CD14-positive monocyte (primary cell): ENCODE data around the gene PKNOX2. TPM values are rescaled to one million over a fixed set of nuclear protein-coding genes. Genes with fewer than 3 reads are reported as not detected.

Experiments
- DNase-seq, 3 donors: peaks; one replicate each; pipeline ENCODE4 v3.0.0-alpha.2; 2011 to 2022
- H2AFZ ChIP-seq: 2 replicates; pipeline ENCODE4 v1.6.0; 2012; ENCODE audit warnings: mild to moderate bottlenecking, low read depth, low read length, inconsistent platforms; ENCODE audit not compliant: insufficient read depth, poor library complexity, severe bottlenecking
- H3K27ac ChIP-seq, 2 donors: 1 replicate in 1 of 2; 2 replicates in 1 of 2; pipeline ENCODE4 v1.5.1; 2012 to 2013; ENCODE audit warnings: low read length in 2 of 2, control low read depth in 1 of 2, inconsistent platforms in 1 of 2, low read depth in 1 of 2, mild to moderate bottlenecking in 1 of 2
- H3K27me3 ChIP-seq, 2 donors: one replicate each; pipeline versions ENCODE4 v1.6.0 to v1.6.1; 2011 to 2013; ENCODE audit warnings: low read length in 2 of 2; ENCODE audit not compliant: control insufficient read depth in 2 of 2, insufficient read depth in 2 of 2
- H3K36me3 ChIP-seq, 2 donors: replicated peaks in 1 of 2; 1 replicate in 1 of 2; 2 replicates in 1 of 2; pipeline versions ENCODE4 v1.5.1 to v1.6.1; 2012 to 2013; ENCODE audit warnings: low read length in 2 of 2, control low read depth in 1 of 2, inconsistent platforms in 1 of 2, mild to moderate bottlenecking in 1 of 2; ENCODE audit not compliant: insufficient read depth in 2 of 2, control insufficient read depth in 1 of 2
- H3K4me1 ChIP-seq, 2 donors: 1 replicate in 1 of 2; 2 replicates in 1 of 2; pipeline versions ENCODE4 v1.5.1 to v1.6.1; 2012 to 2013; ENCODE audit warnings: low read length in 2 of 2, control low read depth in 1 of 2, inconsistent platforms in 1 of 2, mild to moderate bottlenecking in 1 of 2, moderate library complexity in 1 of 2; ENCODE audit not compliant: insufficient read depth in 2 of 2, control insufficient read depth in 1 of 2
- H3K4me2 ChIP-seq: replicated peaks from 2 replicates; pipeline ENCODE3; 2012; ENCODE audit warnings: low read length, moderate library complexity, mild to moderate bottlenecking; ENCODE audit not compliant: poor library complexity, severe bottlenecking; ENCODE audit errors: extremely low read depth
- H3K4me3 ChIP-seq, 3 experiments: fragments of 200-600 bp in 1 of 3; sonication (generic) in 1 of 3; replicated peaks in 1 of 3; 1 replicate in 2 of 3; 2 replicates in 1 of 3; pipeline ENCODE4 v1.5.1; 2011 to 2013; ENCODE audit warnings: low read length in 3 of 3, mild to moderate bottlenecking in 3 of 3, control low read depth in 2 of 3, low read depth in 2 of 3, inconsistent platforms in 1 of 3, moderate library complexity in 1 of 3
- H3K79me2 ChIP-seq: 2 replicates; pipeline ENCODE4 v1.6.0; 2012; ENCODE audit warnings: mild to moderate bottlenecking, control low read depth, inconsistent platforms, low read length, moderate library complexity; ENCODE audit not compliant: insufficient read depth
- H3K9ac ChIP-seq: 2 replicates; pipeline ENCODE4 v1.6.0; 2017; ENCODE audit warnings: low read length, mild to moderate bottlenecking; ENCODE audit not compliant: insufficient read depth, poor library complexity, severe bottlenecking
- H3K9me3 ChIP-seq, 2 donors: replicated peaks in 1 of 2; 1 replicate in 1 of 2; 2 replicates in 1 of 2; pipeline versions ENCODE4 v1.5.1 to v1.6.1; 2012 to 2013; ENCODE audit warnings: low read length in 2 of 2, control low read depth in 1 of 2; ENCODE audit not compliant: control insufficient read depth in 1 of 2, insufficient read depth in 1 of 2
- H4K20me1 ChIP-seq: 2 replicates; pipeline ENCODE4 v1.6.0; 2012; ENCODE audit warnings: mild to moderate bottlenecking, low read length, control low read depth, moderate library complexity; ENCODE audit not compliant: insufficient read depth
- H3K27ac Mint-ChIP-seq, 7 donors: one replicate each; pipeline ENCODE4 v1.8.0; 2020; ENCODE audit warnings: mild to moderate bottlenecking in 7 of 7, mixed read lengths in 7 of 7, moderate library complexity in 6 of 7, inconsistent platforms in 2 of 7
- H3K27me3 Mint-ChIP-seq, 3 donors: one replicate each; pipeline ENCODE4 v1.8.0; 2021 to 2022; ENCODE audit warnings: low read depth in 3 of 3, mild to moderate bottlenecking in 3 of 3, mixed read lengths in 3 of 3, moderate library complexity in 3 of 3, inconsistent platforms in 1 of 3
- H3K36me3 Mint-ChIP-seq, 2 donors: one replicate each; pipeline ENCODE4 v1.8.0; 2020; ENCODE audit warnings: mixed read lengths in 2 of 2, inconsistent platforms in 1 of 2, mild to moderate bottlenecking in 1 of 2
- H3K4me1 Mint-ChIP-seq: one replicate; pipeline ENCODE4 v1.8.0; 2020; ENCODE audit warnings: mild to moderate bottlenecking, mixed read lengths
- H3K4me3 Mint-ChIP-seq, 2 donors: one replicate each; pipeline ENCODE4 v1.8.0; 2020; ENCODE audit warnings: mild to moderate bottlenecking in 2 of 2, mixed read lengths in 2 of 2, moderate library complexity in 1 of 2
- H3K9me3 Mint-ChIP-seq, 7 donors: one replicate each; pipeline ENCODE4 v1.8.0; 2020 to 2022; ENCODE audit warnings: mixed read lengths in 7 of 7, mild to moderate bottlenecking in 6 of 7, moderate library complexity in 6 of 7, inconsistent platforms in 2 of 7
- WGBS: methylation state at CpG from one replicate; pipeline ENCODE4 v1.1.5; 2013; ENCODE audit warnings: missing lambda C conversion rate; ENCODE audit not compliant: insufficient coverage; 5-methylcytosine and 5-hydroxymethylcytosine counted together
- intact Hi-C, 2 donors: fragments of 100-400 bp; cut with micrococcal nuclease; formaldehyde crosslinking; loops; one replicate each; pipeline versions ENCODE4 v1.15.0 to v1.15.1; 2023
- polyA plus RNA-seq, 3 donors: library from polyadenylated mRNA; depleted of rRNA in 1 of 3; unstranded in 2 of 3; stranded (reverse) in 1 of 3; fragments of 300-500 nt in 2 of 3; fragments of >200 nt in 1 of 3; fragmentation: Illumina TruSeq in 2 of 3; gene quantifications; 1 replicate in 2 of 3; 2 replicates in 1 of 3; pipeline ENCODE4 v1.2.3, GENCODE V29; 2012 to 2021
- TF ChIP-seq, protein P1 (sequence below): fragments of 200-600 bp; IDR thresholded peaks from one replicate; pipeline ENCODE4 v1.8.0; 2022; ENCODE audit warnings: antibody characterized with exemption, mild to moderate bottlenecking

Gene PKNOX2
- polyA plus RNA-seq, 3 donors = not detected

DNA sequence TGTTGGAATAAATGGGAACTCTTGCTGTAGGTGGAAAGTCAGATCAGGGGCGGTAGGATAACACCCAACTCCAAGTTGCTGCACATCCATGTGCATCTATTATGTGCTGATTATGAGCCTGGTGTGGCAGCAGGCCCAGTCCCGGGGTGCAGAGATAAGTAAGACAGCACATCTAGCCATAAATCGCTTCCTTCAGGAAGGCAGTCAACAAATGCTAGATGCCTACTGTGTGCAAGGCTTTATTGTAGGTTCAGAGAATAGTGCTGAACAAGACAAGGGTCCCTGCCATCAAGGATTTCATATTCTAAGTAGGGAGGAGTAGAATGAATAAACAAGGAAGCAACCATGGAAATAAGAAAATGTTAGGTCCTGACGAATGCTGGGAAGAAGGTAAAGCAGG, 110.2 kb downstream of the PKNOX2 start:
- H3K4me1 Mint-ChIP-seq = no peaks in the 10 kb centered on the region
- no peak overlapping the region for H3K27ac Mint-ChIP-seq
- Histone ChIP-seq H2AFZ (no peak overlapping the region), H3K27ac (no peak overlapping the region), H4K20me1 (no peaks in the 10 kb centered on the region), H3K27me3 (no peaks in the 10 kb centered on the region), H3K36me3 (no peaks in the 10 kb centered on the region), H3K4me3 (no peak overlapping the region), H3K79me2 (no peaks in the 10 kb centered on the region), H3K9me3 (no peaks in the 10 kb centered on the region), H3K4me2 (no peak overlapping the region), H3K4me1 (no peaks in the 10 kb centered on the region), H3K9ac (no peak overlapping the region)
- peaks cover 0 to 5% (median 0%) of the 10 kb centered on the region in 3 donors for H3K27me3 Mint-ChIP-seq
- TF ChIP-seq, protein P1, sequence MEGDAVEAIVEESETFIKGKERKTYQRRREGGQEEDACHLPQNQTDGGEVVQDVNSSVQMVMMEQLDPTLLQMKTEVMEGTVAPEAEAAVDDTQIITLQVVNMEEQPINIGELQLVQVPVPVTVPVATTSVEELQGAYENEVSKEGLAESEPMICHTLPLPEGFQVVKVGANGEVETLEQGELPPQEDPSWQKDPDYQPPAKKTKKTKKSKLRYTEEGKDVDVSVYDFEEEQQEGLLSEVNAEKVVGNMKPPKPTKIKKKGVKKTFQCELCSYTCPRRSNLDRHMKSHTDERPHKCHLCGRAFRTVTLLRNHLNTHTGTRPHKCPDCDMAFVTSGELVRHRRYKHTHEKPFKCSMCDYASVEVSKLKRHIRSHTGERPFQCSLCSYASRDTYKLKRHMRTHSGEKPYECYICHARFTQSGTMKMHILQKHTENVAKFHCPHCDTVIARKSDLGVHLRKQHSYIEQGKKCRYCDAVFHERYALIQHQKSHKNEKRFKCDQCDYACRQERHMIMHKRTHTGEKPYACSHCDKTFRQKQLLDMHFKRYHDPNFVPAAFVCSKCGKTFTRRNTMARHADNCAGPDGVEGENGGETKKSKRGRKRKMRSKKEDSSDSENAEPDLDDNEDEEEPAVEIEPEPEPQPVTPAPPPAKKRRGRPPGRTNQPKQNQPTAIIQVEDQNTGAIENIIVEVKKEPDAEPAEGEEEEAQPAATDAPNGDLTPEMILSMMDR = no peak
- no peaks in the 10 kb centered on the region for H3K36me3 Mint-ChIP-seq
- H3K4me3 Mint-ChIP-seq = no peak overlapping the region
- intact Hi-C loops = no loop called here
- 98% methylated on average over 3 of the region's 4 CpGs for WGBS
- no peak for DNase-seq
- no peaks in the 10 kb centered on the region for H3K9me3 Mint-ChIP-seq

DNA sequence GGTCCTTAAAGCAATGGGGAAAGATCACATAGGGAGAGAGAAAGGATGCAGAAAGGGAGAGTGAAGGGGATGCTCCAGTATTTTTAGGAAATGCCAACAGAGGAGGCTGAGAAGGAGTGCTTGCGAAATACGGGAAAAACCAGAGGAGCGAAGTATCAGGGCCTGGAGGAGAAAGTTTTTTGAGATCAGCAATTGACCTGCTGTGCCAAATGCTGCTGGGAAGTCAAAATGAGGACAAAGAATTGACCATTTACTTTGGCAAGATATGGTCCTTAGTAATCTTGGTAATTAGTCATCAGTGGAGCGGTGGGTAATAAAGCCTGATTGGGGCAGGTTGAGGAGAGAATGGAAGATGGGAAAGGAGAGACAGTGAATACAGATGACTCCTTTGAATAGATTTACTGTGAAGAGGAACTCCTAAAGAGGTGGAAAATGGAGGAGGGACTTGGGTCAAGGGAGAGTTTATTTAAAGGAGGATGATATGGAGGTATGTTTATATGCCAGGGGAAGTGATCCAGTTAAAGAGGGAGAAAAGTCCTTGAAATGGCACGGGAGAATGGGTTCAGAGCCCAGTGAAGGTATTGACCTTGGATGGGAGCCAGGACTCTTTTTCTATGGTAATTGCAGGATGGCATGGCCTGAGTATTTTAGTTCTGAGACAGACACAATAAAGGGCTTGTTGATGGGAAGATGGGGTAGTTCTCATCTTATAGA, 111.5 kb downstream of the PKNOX2 start:
- H3K9me3 ChIP-seq = no peaks in the 10 kb centered on the region

More for the DNA sequence above, 111.5 kb downstream of the PKNOX2 start:
- WGBS = 88% methylated on average over 5 of the region's 5 CpGs
- H3K4me1 Mint-ChIP-seq = no peaks in the 10 kb centered on the region
- Histone ChIP-seq H3K4me1 (no peaks in the 10 kb centered on the region), H3K79me2 (no peaks in the 10 kb centered on the region), H4K20me1 (no peaks in the 10 kb centered on the region), H3K36me3 (no peaks in the 10 kb centered on the region), H3K27ac (no peak overlapping the region), H3K27me3 (no peaks in the 10 kb centered on the region), H3K9ac (no peak overlapping the region), H3K4me3 (no peak overlapping the region), H2AFZ (no peak overlapping the region), H3K4me2 (no peak overlapping the region)
- no peaks in the 10 kb centered on the region for H3K36me3 Mint-ChIP-seq
- peaks cover 0 to 4% (median 0%) of the 10 kb centered on the region in 3 donors for H3K27me3 Mint-ChIP-seq
- H3K9me3 Mint-ChIP-seq = no peaks in the 10 kb centered on the region
- no peak overlapping the region for H3K4me3 Mint-ChIP-seq
- no peak overlapping the region for H3K27ac Mint-ChIP-seq
- DNase-seq = no peak
- TF ChIP-seq, protein P1 = no peak
- intact Hi-C loops = no loop called here
